ENCODE results near the gene EIF1AD. TPM values are rescaled to one million over a fixed set of nuclear protein-coding genes. Genes with fewer than 3 reads are reported as not detected.

The EIF1AD gene
- total and polyA plus RNA-seq, 9 of the 15 experiments (the other 6 are each of a cell fraction or from before 2014, with no cell fraction given): 50.1 to 98.8 (median 58.7) TPM

GRCh38 chr11:66036334-66036710 lies 34.4 kb upstream of the EIF1AD start:
- H3K4me1 ChIP-seq (replicated peaks in 1 of 2; ENCODE audit: control insufficient read depth in 2 of 2, insufficient read depth in 2 of 2, low read length in 2 of 2): no peaks in the 10 kb centered on the region
- H3K9me1 ChIP-seq (ENCODE audit: control insufficient read depth, insufficient read depth, low read length): no peaks in the 10 kb centered on the region
- no peak overlapping the region for H3K27ac ChIP-seq (ENCODE audit: extremely low read depth, low read depth, low read length)
- H3K4me2 ChIP-seq (ENCODE audit: insufficient read depth, low read length): no peak overlapping the region
- peaks cover 3% of the 10 kb centered on the region; the same call in 1 of the 2 replicates for H3K9me3 ChIP-seq (replicated peaks; ENCODE audit: control insufficient read depth, insufficient read depth, low read depth, low read length)
- no peaks in the 10 kb centered on the region for H4K20me1 ChIP-seq (replicated peaks; ENCODE audit: control insufficient read depth, insufficient read depth, low read length)
- ChIA-PET CTCF (ENCODE audit: low intra/inter-chr PET ratio) (no interaction called here), POLR2A (interaction anchor here (0.5 to 1.5 kb wide), 3 partner anchors 10 to 118 kb away, joined by 3 read pairs; partner anchors contain the start of genes CATSPER1 and SF3B2)
- no peaks in the 10 kb centered on the region for H3K36me3 ChIP-seq (ENCODE audit: control insufficient read depth, insufficient read depth, low read length)
- 25% methylated on average over 5 of the region's 5 CpGs for WGBS (ENCODE audit: insufficient coverage, low coverage, missing lambda C conversion rate)
- H3K79me2 ChIP-seq (ENCODE audit: control insufficient read depth, insufficient read depth, low read length): no peaks in the 10 kb centered on the region
- no peak overlapping the region for H3K9ac ChIP-seq (ENCODE audit: insufficient read depth in 1 of 2, low read depth in 2 of 2, low read length in 2 of 2)
- BruUV-seq (replicated peaks): no TSS peak
- DNase-seq (ENCODE audit: extremely low read depth in 1 of 4, low spot score in 3 of 4): no peak
- intact Hi-C loops (cut with micrococcal nuclease) (no loop called here), in situ Hi-C loops (cut with MboI) (no loop called here)
- H3K27me3 ChIP-seq (ENCODE audit: control insufficient read depth in 2 of 2, insufficient read depth in 2 of 2, low read length in 2 of 2): peaks cover 2 to 9% of the 10 kb centered on the region in 2 experiments; a peak in 4 of 5 replicates
- H3K4me3 ChIP-seq: no peak overlapping the region
- no peak for FAIRE-seq
- no peak for ATAC-seq
- no peak for TF ChIP-seq OTX1 (CRISPR knock-in tag; IDR thresholded peaks at IDR 0.05)
- TF ChIP-seq, protein P1, sequence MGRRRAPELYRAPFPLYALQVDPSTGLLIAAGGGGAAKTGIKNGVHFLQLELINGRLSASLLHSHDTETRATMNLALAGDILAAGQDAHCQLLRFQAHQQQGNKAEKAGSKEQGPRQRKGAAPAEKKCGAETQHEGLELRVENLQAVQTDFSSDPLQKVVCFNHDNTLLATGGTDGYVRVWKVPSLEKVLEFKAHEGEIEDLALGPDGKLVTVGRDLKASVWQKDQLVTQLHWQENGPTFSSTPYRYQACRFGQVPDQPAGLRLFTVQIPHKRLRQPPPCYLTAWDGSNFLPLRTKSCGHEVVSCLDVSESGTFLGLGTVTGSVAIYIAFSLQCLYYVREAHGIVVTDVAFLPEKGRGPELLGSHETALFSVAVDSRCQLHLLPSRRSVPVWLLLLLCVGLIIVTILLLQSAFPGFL (CRISPR knock-in tag; IDR thresholded peaks at IDR 0.05): no peak
- no peak for TF ChIP-seq CSDE1 (IDR thresholded peaks at IDR 0.05)
- no peak for TF ChIP-seq CAMTA2 (CRISPR knock-in tag; conservative IDR thresholded peaks at IDR 0.05)
- no peak overlapping the region for H2AFZ ChIP-seq (ENCODE audit: low read depth, low read length)

Data from K562 (cell line).